ENCODE results near the gene PCGF1.

DNA sequence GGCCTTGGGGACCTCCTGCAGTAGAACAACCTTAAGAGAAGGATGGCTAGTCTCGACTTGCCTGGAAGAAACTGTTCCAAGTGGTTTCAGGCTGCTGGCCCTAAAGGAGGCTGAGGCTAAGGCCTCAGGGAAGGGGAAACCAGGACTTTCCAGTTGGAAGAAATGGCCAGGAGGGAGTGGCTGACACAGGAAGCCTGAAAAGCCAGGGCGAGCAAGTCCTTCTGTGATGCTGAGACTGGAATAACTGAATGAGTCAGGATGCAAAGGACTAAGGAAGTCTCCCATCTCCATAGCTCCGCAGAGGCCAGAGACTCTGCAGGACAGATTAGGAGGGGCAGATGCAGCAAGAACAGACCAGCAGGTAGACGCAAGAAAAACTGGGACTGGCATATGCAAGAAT lies 29.6 kb upstream of the PCGF1 start:
- TF ChIP-seq, protein P1, sequence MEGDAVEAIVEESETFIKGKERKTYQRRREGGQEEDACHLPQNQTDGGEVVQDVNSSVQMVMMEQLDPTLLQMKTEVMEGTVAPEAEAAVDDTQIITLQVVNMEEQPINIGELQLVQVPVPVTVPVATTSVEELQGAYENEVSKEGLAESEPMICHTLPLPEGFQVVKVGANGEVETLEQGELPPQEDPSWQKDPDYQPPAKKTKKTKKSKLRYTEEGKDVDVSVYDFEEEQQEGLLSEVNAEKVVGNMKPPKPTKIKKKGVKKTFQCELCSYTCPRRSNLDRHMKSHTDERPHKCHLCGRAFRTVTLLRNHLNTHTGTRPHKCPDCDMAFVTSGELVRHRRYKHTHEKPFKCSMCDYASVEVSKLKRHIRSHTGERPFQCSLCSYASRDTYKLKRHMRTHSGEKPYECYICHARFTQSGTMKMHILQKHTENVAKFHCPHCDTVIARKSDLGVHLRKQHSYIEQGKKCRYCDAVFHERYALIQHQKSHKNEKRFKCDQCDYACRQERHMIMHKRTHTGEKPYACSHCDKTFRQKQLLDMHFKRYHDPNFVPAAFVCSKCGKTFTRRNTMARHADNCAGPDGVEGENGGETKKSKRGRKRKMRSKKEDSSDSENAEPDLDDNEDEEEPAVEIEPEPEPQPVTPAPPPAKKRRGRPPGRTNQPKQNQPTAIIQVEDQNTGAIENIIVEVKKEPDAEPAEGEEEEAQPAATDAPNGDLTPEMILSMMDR (conservative IDR thresholded peaks at IDR 0.05; ENCODE audit: low read depth in 2 of 2): no peak
- TF ChIP-seq POLR2AphosphoS5 (IDR thresholded peaks at IDR 0.05; ENCODE audit: low read depth): no peak
- TF ChIP-seq, protein P2, sequence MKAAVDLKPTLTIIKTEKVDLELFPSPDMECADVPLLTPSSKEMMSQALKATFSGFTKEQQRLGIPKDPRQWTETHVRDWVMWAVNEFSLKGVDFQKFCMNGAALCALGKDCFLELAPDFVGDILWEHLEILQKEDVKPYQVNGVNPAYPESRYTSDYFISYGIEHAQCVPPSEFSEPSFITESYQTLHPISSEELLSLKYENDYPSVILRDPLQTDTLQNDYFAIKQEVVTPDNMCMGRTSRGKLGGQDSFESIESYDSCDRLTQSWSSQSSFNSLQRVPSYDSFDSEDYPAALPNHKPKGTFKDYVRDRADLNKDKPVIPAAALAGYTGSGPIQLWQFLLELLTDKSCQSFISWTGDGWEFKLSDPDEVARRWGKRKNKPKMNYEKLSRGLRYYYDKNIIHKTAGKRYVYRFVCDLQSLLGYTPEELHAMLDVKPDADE (IDR thresholded peaks at IDR 0.05): no peak
- no peak for TF ChIP-seq STAT1 (IDR thresholded peaks at IDR 0.05; ENCODE audit: unreplicated experiment)
- TF ChIP-seq JUNB (IDR thresholded peaks at IDR 0.05; ENCODE audit: unreplicated experiment): no peak
- TF ChIP-seq NANOG (IDR thresholded peaks at IDR 0.05; ENCODE audit: borderline replicate concordance): no peak
- TF ChIP-seq EZH2 (IDR thresholded peaks at IDR 0.05; ENCODE audit: low read depth, unreplicated experiment): no peak
- TF ChIP-seq EZH2phosphoT487 (IDR thresholded peaks at IDR 0.05; ENCODE audit: unreplicated experiment): no peak
- TF ChIP-seq ZNF462 (CRISPR knock-in tag; IDR thresholded peaks at IDR 0.05): no peak
- TF ChIP-seq CREB1 (CRISPR knock-in tag; IDR thresholded peaks at IDR 0.05; ENCODE audit: low read depth): no peak
- no peak for TF ChIP-seq ZNF114 (CRISPR knock-in tag; IDR thresholded peaks at IDR 0.05)
